CD4-positive, alpha-beta T cell treated with Interleukin-17A for 1 hour (primary cell): ENCODE results near the gene CD164.
A peak's percentile ranks its signal among the peaks of the same experiment; 100 is the strongest.
"Not testable (repeated sequence)": the region's sequence is repeated elsewhere in the genome, so short reads cannot be mapped to it uniquely, and the experiment has no call there.

ENCODE experiments used
- DNase-seq: peaks from one replicate; pipeline ENCODE4 v3.0.0-alpha.2; 2020

Gene CD164

DNA sequence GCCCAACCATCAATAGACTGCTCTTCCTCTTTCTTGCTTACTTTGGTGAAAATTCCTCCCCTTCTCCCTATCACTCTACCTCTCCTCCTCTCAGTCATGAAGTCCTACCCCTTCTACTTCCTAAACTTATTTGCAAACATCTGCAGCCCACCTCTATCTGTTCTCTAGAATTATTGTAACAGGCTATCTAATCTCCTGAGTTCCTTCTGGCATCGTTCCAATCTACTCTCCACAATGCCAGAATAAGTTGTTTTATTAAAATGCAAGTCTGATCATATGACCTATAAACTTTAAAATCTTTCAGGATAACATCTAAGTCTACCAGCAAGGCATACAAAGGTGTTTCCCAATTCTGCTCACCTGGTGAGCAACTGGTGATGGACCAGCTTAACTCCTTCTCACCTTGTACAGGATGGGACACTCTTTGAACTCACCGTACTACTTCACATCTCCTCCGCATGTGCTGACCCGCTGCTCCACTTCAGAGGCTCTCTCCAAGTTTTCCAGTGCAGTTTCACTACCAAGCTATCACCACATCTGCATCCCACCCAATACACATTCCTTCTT is 7.9 kb downstream of the CD164 start:
- DNase-seq = no peak

DNA sequence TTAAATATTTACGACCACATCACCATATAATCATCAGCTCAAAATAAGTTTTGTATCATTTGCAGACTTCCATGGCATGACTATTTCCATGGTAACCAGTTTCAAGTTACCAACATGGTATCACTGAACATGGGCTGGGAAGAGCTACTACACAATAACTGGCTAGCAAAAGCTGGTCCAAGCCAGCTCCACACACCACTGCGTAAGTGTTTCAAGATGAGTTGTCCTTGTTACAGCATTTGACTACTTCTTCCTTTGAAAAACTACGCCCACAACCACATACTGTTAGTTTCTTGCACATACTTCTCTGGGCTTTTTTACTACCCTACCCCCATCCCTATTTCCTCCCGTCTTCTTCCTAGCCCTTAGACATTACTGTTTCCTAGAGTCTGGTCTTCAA is 8.5 kb downstream of the CD164 start:
- peak; percentile 30 for DNase-seq

DNA sequence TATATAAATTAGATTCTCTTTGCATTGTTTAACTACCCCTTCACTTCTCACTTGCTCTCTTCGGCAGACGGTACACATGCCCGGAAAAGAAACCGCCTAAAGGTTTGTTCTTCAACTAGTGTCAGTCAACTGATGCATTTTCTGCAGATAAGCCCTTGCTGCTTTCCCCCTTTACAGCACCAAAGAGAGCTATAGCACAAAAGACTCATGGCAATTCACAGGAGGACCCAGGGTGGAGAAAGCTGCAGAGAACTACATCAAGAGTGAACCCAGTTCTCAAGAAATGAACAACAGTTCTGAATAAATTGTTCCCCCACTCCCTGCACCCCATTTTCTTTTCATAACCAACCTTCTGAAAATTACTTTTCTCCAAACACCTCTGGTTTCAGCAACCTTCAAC is 8.9 kb downstream of the CD164 start:
- DNase-seq = no peak

DNA sequence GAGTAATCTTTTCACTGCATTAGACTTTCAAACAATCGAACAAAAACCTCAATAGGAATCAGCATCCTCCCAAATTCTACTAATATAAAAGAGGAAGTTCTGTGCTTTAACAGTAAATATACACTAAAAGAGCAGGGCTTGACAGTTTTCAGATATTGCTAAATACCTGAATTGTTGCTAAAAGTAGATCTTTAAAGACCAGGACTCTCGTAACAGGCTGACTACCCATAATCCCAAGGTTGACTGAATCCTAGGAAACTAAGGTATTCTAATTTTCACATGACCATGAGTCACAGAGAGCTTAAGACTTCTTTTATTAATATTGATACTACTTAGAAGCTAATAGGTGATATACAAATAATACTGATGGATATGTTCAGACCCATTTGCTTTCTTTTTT is 10.1 kb downstream of the CD164 start:
- no peak for DNase-seq

DNA sequence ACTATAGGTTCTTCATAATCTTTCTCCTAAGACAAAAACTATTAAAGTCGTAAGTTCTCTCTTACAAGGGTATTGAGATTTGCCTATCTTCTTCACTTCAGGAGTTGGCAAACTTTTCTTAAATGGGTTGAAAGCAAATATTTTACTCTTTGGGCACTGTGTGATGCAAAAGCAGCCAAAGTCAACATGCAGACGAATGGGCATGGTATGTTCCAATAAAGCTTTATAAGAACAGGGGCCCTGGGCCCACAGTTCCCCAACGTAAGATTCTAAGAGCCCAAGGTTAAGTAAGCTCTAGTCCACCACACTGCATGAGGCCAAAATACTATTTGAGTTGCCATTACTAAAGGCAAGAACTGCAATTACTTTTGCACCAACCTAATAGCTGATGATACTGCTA is 11.5 kb downstream of the CD164 start:
- no peak for DNase-seq

DNA sequence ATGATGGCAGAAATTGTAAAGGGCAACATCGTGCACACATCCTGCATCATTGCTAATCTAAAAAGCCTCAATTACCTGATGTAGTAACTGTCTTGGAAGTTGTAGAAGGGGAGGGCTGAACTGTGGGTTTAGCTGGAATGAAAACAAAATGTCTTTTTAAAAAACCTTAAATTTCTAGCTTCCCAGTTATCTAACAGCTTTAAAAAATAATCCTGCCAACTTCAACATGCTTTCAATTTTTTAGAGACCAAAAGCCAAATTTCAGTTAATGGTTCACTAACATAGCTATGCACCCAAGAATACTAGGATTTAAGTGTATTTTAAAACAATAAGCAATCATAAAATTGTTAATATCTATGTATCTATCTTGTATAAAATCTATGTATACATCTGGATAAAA is 11.9 kb downstream of the CD164 start:
- no peak for DNase-seq

DNA sequence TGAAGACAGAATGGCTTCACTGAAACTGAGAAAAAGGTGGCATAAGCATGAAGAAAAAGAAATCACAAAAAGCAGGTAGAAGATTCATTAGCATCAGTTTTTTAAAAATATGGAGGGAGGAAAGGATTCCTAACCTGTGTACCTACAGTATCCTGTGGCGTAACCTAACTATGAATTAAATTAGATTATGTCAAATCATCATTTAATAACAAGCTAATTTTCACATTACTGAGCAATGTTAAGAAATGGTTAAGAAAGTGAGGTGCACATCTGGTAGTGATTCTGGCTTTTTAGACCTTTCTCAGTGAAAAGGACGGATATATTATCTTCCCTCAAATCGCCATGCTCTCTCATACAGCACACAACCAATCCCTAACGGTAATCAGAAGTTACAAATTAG is 12.5 kb downstream of the CD164 start:
- no peak for DNase-seq

DNA sequence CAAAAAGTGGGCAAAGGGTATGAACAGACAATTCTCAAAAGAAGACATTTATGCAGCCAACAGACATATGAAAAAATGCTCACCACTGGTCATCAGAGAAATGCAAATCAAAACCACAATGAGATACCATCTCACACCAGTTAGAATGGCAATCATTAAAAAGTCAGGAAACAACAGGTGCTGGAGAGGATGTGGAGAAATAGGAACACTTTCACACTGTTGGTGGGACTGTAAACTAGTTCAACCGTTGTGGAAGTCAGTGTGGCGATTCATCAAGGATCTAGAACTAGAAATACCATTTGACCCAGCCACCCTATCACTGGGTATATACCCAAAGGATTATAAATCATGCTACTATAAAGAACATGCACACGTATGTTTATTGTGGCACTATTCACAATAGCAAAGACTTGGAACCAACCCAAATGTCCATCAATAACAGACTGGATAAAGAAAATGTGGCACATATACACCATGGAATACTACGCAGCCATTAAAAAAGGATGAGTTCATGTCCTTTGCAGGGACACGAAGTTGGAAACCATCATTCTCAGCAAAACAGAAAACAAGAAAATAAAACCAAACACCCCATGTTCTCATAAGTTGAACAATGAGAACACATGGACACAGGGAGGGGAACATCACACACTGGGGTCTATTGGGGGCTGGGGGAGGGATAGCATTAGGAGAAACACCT is 17.7 kb downstream of the CD164 start:
- not testable (repeated sequence) for DNase-seq

DNA sequence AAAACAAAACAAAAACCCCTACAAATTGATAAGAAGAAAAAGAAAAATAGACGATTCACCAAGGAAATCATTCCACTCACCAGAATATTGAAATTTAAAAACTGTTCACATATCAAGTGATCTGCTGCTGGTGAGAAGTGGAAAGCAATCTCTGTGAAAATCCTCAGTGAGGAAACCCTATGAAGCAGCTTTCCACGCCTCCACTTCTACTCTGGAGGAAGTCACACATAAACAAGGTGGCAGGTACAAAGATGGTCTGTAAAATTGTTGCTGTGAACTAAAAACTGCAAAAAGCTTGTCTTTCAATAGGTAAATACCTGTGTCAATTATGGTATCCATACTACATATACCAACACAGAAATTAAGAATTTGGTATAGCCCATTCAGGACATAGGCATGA is 18.5 kb downstream of the CD164 start:
- DNase-seq = no peak

DNA sequence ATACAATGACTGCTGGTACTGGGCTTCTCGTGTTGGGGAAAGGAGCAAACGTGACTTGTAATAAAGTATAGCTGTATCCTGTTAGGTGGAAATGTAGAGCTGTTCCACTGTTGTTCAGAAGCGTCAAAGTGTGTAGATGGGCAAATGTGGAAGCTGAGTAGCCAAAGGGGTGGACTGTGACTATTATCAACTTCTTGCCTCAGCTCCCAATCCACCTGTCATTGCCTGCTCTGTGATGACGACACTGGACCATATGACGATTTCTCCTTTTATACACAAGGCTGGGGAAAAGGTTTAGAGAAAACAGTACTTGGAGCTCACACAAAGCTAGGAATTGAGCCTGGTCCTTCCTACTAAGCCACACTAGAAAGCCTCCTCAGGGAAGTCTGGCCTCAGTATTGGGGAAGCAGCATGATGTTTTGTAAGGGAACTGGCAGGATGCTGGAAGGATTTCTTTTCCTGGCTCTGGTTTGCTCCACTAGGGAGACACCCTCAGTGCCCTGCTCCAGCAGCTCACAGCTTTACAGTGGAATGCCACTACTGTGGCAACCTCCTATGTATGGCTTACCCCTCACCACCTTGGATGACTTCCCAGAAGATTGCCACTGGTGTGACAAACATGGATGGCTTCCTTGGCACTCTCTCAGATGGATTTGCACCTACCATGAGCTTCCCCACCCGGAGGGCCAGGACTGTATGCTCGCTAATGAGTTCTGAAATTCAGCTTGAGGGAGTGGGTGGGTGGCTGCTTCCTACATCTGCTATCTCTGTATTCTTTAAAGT is 20.0 kb downstream of the CD164 start:
- DNase-seq = no peak

DNA sequence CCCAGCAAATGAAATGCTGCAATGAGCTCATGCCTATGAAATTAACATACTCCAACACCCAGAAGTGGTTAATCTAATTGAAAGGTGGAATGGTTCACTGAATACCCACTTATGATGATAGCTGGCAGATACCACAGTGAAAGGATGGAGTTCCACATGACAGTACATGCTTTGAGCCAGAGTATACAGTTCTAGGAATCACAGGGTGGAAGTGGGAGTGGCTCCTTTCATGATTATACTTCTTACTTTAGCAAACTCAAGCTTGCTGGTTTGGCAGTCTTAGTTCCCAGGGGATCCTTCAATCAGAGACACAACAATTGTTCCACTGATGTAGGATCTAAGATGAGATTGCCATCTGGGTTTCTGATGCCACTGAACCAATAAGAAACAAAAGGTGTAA is 21.5 kb downstream of the CD164 start:
- DNase-seq = no peak

DNA sequence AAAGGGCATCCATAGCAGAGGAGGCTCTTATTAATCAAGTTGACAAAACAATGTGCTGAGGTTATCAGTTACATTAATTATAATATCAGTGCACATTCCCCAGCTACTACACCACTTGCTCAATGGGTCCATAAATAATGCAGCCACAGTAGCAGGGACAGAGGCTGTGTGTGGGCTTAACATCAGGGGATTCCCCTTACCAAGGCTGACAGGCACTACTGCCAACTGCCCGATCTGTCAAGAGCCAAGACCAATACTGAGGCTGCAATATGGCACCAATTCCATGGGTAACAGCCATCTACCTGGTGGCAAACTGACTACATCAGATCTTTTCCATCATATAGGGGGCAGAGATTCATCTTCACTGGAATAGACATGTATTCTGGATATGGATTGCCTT is 22.0 kb downstream of the CD164 start:
- DNase-seq = no peak

DNA sequence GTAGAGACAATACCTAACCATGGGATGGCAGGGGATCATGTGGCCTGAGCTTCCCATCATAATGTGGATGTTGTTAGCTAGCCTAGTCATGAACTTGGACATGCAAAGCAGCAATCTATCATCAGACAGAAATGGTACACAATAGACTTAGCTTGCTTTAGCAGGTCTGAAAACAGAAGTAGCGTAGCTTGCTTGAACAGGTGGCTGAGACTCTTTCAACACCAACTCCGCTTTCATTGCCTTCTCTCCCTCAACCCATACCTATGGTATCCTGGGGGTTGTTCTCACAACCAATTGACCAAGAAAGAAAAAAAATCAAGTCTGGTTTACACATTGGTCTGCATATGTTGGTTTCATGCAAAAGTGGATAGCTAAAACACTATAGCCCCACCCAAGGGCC is 23.0 kb downstream of the CD164 start:
- no peak for DNase-seq

DNA sequence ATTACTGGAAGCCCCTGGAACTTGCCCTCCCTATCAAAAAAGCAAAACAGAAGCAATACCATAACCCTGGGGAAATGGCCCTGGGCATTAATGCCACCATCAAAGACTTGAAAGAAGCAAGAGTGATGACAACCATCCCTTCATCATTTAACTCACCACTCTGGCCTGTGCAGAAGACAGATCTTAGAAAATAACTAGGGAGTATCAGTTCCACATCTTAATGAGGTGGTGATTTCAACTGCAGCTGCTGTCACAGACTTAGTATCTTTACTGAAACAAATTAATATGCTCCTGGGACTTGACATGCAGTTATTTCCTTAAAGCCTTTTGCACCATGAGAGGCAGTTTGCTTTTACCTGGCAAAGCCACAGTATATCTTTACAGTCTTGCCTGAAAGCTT is 24.1 kb downstream of the CD164 start:
- no peak for DNase-seq

DNA sequence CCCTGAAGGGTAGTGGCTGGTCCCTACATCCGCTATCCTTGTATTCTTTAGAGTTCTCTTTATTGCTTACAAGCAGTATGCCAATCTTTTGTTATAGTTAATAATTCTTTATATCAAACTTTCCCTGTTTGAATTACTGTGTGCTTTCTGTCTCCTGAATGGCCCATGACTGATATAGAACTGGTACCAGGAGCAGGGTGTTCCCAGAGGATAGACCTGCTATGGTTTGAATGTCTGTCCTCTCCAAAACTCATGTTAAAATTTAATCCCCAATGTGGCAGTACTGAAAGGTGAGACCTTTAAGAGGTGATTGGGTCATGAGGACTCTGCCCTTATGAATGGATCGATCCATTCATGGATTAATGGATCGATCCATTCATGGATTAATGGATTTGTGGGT is 26.0 kb downstream of the CD164 start:
- no peak for DNase-seq

DNA sequence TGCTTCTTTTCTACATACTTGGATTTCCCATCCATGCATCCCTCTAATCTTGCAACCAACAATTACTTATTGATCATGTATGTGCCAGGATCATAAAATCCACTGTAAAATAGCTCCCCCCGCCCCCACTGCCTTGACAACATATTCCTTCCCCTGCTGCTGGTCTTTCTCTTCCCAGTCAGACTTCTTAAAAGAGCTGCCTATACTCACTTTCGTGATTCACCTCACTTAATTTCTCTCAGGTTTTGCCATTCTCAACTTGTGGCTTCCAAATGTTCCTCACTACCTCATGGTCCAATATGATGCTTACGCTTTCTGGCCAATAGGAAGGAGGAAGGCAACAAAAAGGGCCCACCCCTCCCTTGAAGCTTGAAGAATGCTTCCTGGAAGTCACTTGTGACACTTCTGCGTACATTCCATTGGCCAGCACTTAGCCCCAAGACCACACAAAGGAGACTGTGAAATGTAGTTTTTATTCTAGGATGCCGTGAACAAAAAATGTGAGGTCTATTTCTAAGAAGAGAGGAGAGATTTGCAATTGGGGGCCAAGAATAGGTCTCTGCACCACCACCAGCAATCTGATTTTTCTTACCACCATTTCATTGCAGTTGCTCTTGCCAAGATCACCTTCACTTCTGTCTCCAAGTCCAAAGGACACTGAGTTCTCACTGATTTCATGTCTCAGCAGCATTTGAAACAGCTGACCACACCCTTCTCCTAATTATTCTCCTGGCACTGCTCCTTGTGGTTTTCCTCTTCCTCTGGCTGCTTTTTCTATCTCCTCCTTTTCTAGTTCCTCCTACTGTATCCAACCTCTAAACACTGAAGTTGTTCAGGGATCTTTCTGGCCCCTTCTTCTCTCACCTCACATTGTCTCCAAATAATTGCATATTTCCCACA is 30.8 kb downstream of the CD164 start:
- no peak for DNase-seq

DNA sequence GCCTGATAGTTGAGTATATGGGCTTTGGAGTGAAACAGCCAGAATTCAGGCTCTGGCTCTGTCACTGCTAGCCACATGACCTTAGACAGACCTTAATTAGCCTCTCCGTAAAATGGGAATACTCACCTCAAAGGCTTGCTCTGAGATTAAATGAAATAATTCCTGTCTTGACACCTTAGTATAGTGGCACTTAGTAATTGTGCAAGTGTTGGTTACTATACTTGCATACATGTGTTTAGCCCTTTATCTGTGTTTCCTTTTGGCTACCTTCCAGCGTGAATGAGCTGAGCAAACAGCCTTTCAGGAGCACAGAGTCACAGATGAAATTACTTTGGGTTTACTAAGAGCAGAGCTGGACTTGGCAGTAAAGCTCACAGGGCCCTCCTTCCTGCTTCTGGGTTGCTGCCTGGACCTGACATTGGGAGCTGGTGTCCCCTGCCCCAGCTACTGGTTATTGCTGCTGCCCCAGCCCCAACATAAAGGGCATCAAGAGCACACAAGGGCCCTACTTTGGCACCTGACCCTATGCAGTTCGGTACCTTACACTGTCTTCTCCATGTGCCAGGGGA is 32.8 kb downstream of the CD164 start:
- no peak for DNase-seq

DNA sequence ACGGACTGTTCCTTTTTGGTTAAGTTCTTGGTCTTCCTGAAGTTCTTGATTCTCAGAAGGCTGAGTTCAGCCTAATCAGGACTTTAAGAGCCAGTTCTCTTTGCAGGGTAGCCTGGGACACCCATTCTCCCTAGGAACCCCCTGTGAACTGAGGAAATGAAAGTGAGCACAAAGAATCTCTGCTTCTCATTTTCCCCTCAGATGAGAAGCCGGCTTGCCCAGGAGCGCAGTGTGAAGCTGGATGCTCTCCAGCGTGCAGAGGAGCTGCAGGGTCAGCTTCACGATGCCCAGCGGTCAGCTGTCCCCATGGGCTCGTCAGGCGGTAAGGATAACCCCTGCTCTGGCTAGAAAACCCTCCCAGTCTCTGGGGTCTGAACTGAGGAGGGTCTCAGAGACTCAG is 34.0 kb downstream of the CD164 start:
- no peak for DNase-seq

DNA sequence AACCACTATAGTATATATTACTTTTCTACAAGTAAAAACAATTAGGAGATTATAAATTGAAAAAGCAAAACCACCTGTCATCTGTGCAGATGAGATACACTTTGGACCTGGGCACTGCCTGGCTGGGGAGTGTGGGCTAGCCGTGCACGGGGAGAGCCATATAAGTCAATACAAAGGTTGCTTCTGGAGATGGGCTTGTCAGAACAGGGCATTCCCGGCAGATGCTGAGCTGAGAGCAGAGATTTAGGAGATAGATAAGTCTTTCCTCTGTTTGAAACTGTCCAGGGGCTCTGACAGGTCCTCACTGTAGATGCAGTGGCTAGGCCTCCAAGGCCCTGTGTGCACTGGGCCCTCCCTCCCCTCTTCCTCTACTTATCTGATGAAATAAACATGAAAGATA is 34.5 kb downstream of the CD164 start:
- no peak for DNase-seq

DNA sequence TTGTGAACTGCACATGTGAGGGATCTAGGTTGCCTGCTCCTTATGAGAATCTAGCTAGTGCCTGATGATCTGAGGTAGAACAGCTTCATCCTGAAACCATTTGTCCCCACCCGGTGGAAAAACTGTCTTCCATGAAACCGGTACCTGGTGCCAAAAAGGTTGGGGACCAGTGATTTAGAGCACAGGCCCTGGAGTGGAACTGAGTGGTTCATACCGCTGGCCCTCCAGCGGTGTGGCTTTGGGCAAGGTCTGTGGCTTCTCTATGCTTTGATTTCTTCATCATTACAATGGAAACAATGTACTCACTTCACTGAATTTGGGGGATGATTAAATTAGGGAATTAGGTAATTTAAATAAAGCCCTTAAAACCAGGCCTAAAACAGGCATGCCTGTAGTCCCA is 36.3 kb downstream of the CD164 start:
- DNase-seq = no peak

DNA sequence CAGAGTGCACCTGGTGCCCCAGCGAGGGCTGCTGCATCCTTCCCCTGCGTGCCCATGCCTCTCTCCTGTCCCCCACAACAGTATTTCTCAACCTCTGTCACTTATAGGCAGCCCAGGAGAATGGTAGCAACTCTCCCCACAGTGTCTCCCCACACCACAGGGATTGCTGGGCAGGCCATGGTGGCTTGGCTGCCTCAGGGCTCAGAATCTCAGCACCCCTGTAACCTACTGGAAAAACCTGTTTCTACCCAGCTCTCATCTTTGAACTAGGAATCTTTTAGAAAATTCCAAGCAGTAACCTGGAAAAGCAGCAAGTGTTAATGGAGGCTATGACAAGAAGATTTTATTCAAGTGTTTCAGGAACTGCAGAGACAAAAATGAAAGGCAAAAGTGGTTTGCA is 38.0 kb downstream of the CD164 start:
- DNase-seq = no peak

DNA sequence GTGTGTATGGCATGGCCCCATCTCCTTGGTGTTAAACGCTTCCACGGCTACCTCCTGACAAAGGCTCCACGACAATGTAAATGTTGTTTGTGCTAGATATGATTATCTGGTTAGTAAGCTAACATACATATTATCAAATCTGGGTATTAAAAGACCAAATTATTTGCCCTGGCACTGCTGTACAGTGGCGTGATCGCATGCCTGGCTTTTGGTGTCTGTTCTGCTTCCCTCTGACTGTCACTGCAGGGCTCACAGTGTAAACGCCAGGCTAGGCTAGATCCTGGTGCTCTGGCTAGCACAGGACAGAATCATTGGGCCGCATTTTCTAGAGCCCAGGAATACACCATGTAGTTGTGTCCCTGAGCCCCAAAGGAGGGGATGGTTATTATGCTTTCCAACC is 38.7 kb downstream of the CD164 start:
- no peak for DNase-seq

DNA sequence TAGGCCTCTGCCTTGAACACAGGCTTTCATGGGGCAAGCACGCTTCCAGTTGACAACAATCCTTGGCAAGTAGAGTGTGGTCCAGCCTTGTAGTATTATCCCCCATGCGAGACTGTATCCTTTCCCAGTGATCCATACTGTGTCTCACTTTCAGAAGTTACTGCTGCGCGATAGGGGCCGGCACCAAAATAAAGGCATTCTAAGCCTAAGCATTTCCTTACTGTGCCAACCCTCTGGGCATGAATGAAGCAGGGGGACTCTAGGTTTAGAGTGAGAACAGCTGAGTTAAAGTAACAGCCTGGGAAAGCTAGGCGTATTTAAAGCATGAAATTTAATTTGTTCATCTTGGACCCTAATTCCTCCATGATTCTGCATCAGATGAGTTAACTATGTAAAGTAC is 39.4 kb downstream of the CD164 start:
- DNase-seq = no peak
